ENCODE measurements around the gene NPAS2. TPM values are rescaled to one million over a fixed set of nuclear protein-coding genes. Genes with fewer than 3 reads are reported as not detected.

The NPAS2 gene
- total RNA-seq, 1 donor, result 8.7 TPM

- TF ChIP-seq, protein P1, sequence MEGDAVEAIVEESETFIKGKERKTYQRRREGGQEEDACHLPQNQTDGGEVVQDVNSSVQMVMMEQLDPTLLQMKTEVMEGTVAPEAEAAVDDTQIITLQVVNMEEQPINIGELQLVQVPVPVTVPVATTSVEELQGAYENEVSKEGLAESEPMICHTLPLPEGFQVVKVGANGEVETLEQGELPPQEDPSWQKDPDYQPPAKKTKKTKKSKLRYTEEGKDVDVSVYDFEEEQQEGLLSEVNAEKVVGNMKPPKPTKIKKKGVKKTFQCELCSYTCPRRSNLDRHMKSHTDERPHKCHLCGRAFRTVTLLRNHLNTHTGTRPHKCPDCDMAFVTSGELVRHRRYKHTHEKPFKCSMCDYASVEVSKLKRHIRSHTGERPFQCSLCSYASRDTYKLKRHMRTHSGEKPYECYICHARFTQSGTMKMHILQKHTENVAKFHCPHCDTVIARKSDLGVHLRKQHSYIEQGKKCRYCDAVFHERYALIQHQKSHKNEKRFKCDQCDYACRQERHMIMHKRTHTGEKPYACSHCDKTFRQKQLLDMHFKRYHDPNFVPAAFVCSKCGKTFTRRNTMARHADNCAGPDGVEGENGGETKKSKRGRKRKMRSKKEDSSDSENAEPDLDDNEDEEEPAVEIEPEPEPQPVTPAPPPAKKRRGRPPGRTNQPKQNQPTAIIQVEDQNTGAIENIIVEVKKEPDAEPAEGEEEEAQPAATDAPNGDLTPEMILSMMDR (IDR thresholded peaks at IDR 0.05; ENCODE audit: extremely low read depth, low read depth, low read length), result no peak
Measured at GRCh38 chr2:101003278-101003775, 183.4 kb downstream of the NPAS2 start.

DNA sequence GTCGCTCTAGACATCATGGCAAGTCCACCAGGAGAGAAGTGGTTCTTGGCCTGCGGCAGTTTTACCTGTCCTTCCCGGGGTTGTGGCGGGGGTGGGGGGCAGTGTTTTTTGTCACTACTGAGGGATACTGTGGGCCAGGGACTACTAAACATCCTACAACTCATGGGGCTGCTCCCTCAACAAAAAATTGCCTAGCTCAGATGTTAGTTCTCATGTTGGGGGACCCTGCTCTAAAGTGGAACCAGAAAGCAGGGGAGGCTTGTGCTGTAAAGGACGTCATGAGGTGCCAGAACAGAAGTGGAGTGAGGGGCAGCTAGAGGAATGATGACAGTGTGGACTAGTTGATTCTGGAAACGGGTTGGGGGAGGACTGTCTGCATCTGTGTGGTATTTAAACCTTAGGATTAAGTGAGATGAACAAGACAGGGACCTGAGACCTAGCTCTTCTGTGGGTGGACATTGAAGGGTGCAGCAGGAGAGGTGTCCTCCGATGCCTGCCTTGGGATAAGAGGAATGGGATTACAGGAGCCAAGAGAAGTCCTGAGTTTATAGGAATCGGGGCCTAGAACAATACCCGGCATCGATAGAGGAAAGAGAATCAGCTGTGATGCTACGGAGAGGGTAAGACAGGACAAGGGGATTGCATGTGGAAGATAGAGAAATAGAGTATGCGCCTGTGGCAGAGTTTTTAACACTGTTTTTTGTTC lies 184.8 kb downstream of the NPAS2 start:
- H2AFZ ChIP-seq (ENCODE audit: low read length), result no peak overlapping the region
- H3K4me2 ChIP-seq (ENCODE audit: insufficient read depth, low read length), result peak overlapping the region; percentile 96
- DNase-seq (ENCODE audit: insufficient read length, low spot score, missing footprints), result no peak
- peak overlapping the region; percentile 93 for H3K27ac ChIP-seq (ENCODE audit: low read depth, low read length)
- peak overlapping the region; percentile 97 for H3K4me3 ChIP-seq (ENCODE audit: insufficient read depth, low read length)
- H3K27me3 ChIP-seq (ENCODE audit: insufficient read depth, low read length), result no peaks in the 10 kb centered on the region
- H4K20me1 ChIP-seq (ENCODE audit: insufficient read depth, low read length), result peaks cover 36% of the 10 kb centered on the region
- H3K36me3 ChIP-seq (ENCODE audit: insufficient read depth, low read length), result peaks cover 62% of the 10 kb centered on the region
- H3K4me1 ChIP-seq (ENCODE audit: insufficient read depth, low read length), result peaks cover 30% of the 10 kb centered on the region
- H3K79me2 ChIP-seq (ENCODE audit: insufficient read depth, low read length), result peaks cover 36% of the 10 kb centered on the region
- TF ChIP-seq, protein P1 (IDR thresholded peaks at IDR 0.05; ENCODE audit: extremely low read depth, low read depth, low read length), result no peak
- H3K9me3 ChIP-seq (ENCODE audit: low read depth, low read length), result no peaks in the 10 kb centered on the region

More at GRCh38 chr2:101003278-101003775, 183.4 kb downstream of the NPAS2 start:
- Histone ChIP-seq H3K4me3 (ENCODE audit: insufficient read depth, low read length) (peak overlapping the region; percentile 97), H3K4me1 (ENCODE audit: insufficient read depth, low read length) (peaks cover 30% of the 10 kb centered on the region), H3K79me2 (ENCODE audit: insufficient read depth, low read length) (peaks cover 36% of the 10 kb centered on the region), H3K9me3 (ENCODE audit: low read depth, low read length) (no peaks in the 10 kb centered on the region), H3K27ac (ENCODE audit: low read depth, low read length) (peak overlapping the region; percentile 93), H3K4me2 (ENCODE audit: insufficient read depth, low read length) (peak overlapping the region; percentile 96), H2AFZ (ENCODE audit: low read length) (no peak overlapping the region), H3K36me3 (ENCODE audit: insufficient read depth, low read length) (peaks cover 56% of the 10 kb centered on the region), H4K20me1 (ENCODE audit: insufficient read depth, low read length) (peaks cover 36% of the 10 kb centered on the region), H3K27me3 (ENCODE audit: insufficient read depth, low read length) (no peaks in the 10 kb centered on the region)
- DNase-seq (ENCODE audit: insufficient read length, low spot score, missing footprints), result no peak

DNA sequence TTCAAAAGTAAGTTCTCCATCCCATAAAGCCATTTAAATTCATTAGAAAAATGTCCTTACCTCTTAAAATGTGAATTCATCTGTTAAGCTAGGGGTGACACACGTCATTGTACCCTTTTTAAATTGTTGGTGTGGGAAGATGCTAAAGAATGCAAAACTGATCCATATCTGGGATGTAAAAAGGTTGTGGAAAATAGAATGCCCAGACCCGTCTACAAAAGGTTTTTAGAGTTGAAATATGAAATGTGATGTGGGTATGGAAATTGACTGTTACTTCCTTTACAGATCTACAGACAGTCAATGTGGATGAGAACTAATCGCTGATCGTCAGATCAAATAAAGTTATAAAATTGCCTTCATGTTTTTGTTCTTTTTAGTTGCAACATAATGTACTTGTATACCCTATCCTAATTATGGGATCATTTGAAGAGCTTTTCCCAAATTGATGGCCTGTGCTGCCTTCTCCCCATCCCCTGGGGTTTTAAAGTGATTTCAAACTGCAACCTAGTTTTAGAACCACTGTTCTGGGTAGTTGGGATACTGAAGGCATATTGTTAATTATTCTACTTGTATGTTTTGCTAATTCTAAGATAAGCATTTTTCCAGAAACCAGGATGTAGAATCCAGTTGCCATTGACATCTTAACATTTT lies 186.3 kb downstream of the NPAS2 start:
- H3K79me2 ChIP-seq (ENCODE audit: insufficient read depth, low read length), result peaks cover 36% of the 10 kb centered on the region

More for the DNA sequence above, 186.3 kb downstream of the NPAS2 start:
- no peak overlapping the region for H3K27ac ChIP-seq (ENCODE audit: low read depth, low read length)
- no peak overlapping the region for H3K4me3 ChIP-seq (ENCODE audit: insufficient read depth, low read length)
- peaks cover 36% of the 10 kb centered on the region for H4K20me1 ChIP-seq (ENCODE audit: insufficient read depth, low read length)
- no peak overlapping the region for H3K4me2 ChIP-seq (ENCODE audit: insufficient read depth, low read length)
- H3K36me3 ChIP-seq (ENCODE audit: insufficient read depth, low read length), result peaks cover 73% of the 10 kb centered on the region
- TF ChIP-seq, protein P1 (IDR thresholded peaks at IDR 0.05; ENCODE audit: extremely low read depth, low read depth, low read length), result no peak
- no peak overlapping the region for H2AFZ ChIP-seq (ENCODE audit: low read length)
- no peaks in the 10 kb centered on the region for H3K27me3 ChIP-seq (ENCODE audit: insufficient read depth, low read length)
- H3K4me1 ChIP-seq (ENCODE audit: insufficient read depth, low read length), result peaks cover 30% of the 10 kb centered on the region
- no peak for DNase-seq (ENCODE audit: insufficient read length, low spot score, missing footprints)
- no peaks in the 10 kb centered on the region for H3K9me3 ChIP-seq (ENCODE audit: low read depth, low read length)

Data from osteoblast (primary cell).